Measurements from ENCODE around the gene PLCD4.

PLCD4 gene

GRCh38 chr2:218662827-218663226, 55.1 kb downstream of the PLCD4 start:
- Histone ChIP-seq H3K9ac (ENCODE audit: insufficient read length) (no peak overlapping the region), H3K36me3 (ENCODE audit: insufficient read depth, low read length) (peaks cover 58% of the 10 kb centered on the region), H3K27ac (no peak overlapping the region), H3K9me3 (ENCODE audit: low read depth, low read length) (no peaks in the 10 kb centered on the region), H3K4me3 (no peak overlapping the region)
- DNase-seq (ENCODE audit: low read depth, low spot score) = no peak
- TF ChIP-seq POLR2AphosphoS5 (IDR thresholded peaks at IDR 0.05; ENCODE audit: borderline replicate concordance, low read depth, low read length) = no peak
- no peak for TF ChIP-seq FOXP2 (optimal IDR thresholded peaks at IDR 0.05; ENCODE audit: control extremely low read depth, extremely low read length, insufficient read depth)
- no peak for TF ChIP-seq EZH2 (IDR thresholded peaks at IDR 0.05)

- TF ChIP-seq EZH2 (IDR thresholded peaks at IDR 0.05) (no peak), FOXP2 (optimal IDR thresholded peaks at IDR 0.05; ENCODE audit: control extremely low read depth, extremely low read length, insufficient read depth) (no peak), POLR2AphosphoS5 (IDR thresholded peaks at IDR 0.05; ENCODE audit: borderline replicate concordance, low read depth, low read length) (no peak)
- DNase-seq (ENCODE audit: low read depth, low spot score) = no peak
- no peaks in the 10 kb centered on the region for H3K9me3 ChIP-seq (ENCODE audit: low read depth, low read length)
- no peak overlapping the region for H3K9ac ChIP-seq (ENCODE audit: insufficient read length)
- H3K4me3 ChIP-seq = no peak overlapping the region
- no peak overlapping the region for H3K27ac ChIP-seq
- H3K36me3 ChIP-seq (ENCODE audit: insufficient read depth, low read length) = peaks cover 60% of the 10 kb centered on the region
Measured at GRCh38 chr2:218663901-218664300, 56.2 kb downstream of the PLCD4 start.

- Histone ChIP-seq H3K36me3 (ENCODE audit: insufficient read depth, low read length) (peaks cover 60% of the 10 kb centered on the region), H3K9me3 (ENCODE audit: low read depth, low read length) (no peaks in the 10 kb centered on the region), H3K4me3 (no peak overlapping the region), H3K27ac (no peak overlapping the region), H3K9ac (ENCODE audit: insufficient read length) (no peak overlapping the region)
- TF ChIP-seq EZH2 (IDR thresholded peaks at IDR 0.05) (no peak), FOXP2 (optimal IDR thresholded peaks at IDR 0.05; ENCODE audit: control extremely low read depth, extremely low read length, insufficient read depth) (no peak), POLR2AphosphoS5 (IDR thresholded peaks at IDR 0.05; ENCODE audit: borderline replicate concordance, low read depth, low read length) (no peak)
- no peak for DNase-seq (ENCODE audit: low read depth, low spot score)
Measured at GRCh38 chr2:218664653-218665052, 57.0 kb downstream of the PLCD4 start.

- Histone ChIP-seq H3K9me3 (ENCODE audit: low read depth, low read length) (no peaks in the 10 kb centered on the region), H3K9ac (ENCODE audit: insufficient read length) (peak overlapping the region; percentile 74), H3K36me3 (ENCODE audit: insufficient read depth, low read length) (peaks cover 14% of the 10 kb centered on the region), H3K4me3 (peak overlapping the region; percentile 95), H3K27ac (no peak overlapping the region)
- DNase-seq (ENCODE audit: low read depth, low spot score) = no peak
- TF ChIP-seq FOXP2 (optimal IDR thresholded peaks at IDR 0.05; ENCODE audit: control extremely low read depth, extremely low read length, insufficient read depth) = no peak
- TF ChIP-seq EZH2 (IDR thresholded peaks at IDR 0.05) = no peak
- TF ChIP-seq POLR2AphosphoS5 (IDR thresholded peaks at IDR 0.05; ENCODE audit: borderline replicate concordance, low read depth, low read length) = no peak
Measured at GRCh38 chr2:218671097-218671653, 63.5 kb downstream of the PLCD4 start.

DNA sequence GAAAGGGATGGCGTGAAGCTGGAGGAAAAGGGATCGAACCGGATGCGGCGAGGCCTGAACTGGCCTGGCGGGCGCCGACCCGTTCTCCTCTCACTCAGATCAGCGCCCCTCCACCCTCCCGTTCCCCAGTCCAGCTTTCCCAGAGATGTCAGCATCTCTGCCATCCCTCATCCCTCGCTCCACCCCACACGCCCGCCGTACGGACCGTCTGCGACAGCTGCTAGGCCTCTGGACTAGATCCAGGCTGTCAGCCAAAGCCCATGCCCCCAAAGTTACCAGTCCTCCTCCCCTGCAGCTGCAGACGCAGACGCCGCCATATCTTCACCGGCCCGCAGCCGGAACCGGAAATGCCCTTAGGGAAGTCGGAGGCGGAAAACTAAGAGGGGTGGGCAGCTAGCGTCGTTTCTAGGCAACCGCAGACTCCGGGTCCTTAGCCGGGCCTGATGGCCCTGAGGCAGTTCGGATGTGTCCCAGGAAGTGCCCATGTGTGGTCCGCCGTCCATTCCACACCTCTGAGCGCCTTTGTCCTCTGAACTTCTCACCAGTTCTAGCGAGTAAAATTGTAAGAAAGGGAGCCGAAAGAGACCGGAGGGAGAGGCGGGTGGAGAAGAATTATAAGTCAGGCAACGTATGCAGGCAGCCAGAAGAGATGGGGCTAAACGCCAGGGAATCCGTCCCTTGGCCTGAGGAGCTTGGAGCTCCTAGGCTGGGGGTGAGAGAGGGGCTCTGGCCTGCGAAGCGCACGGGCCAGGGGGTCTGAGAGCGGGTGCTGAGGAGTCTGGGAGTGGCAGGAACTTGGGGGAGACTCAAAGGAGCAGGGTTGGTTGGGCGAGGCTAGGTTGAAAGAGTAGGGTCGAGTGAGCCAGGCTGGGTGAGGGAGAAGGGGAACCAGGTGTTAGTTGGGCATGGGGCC, 64.2 kb downstream of the PLCD4 start, which contains the start of the genes RNF25 and STK36:
Gene RNF25 (minus strand): TSS at position 349 of the 913 bp plus-strand sequence. CDS start 32 bp downstream, at position 317.
Gene STK36 (plus strand): TSS at position 433 of the 913 bp plus-strand sequence. CDS start 744 bp downstream, outside the sequence.
- peaks cover 9% of the 10 kb centered on the region; the same call in 1 of the 2 replicates for H3K36me3 ChIP-seq (ENCODE audit: insufficient read depth, low read length)
- peak within 1 kb of the TSS; percentile 95 for H3K4me3 ChIP-seq
- H3K27ac ChIP-seq = peak within 1 kb of the TSS; percentile 44; the same call in 1 of the 2 replicates
- H3K9me3 ChIP-seq (ENCODE audit: low read depth, low read length) = no peaks in the 10 kb centered on the region
- no peak for TF ChIP-seq FOXP2 (optimal IDR thresholded peaks at IDR 0.05; ENCODE audit: control extremely low read depth, extremely low read length, insufficient read depth)
- peak; percentile 95 for TF ChIP-seq POLR2AphosphoS5 (IDR thresholded peaks at IDR 0.05; ENCODE audit: borderline replicate concordance, low read depth, low read length)
- DNase-seq (ENCODE audit: low read depth, low spot score) = peak; percentile 18
- H3K9ac ChIP-seq (ENCODE audit: insufficient read length) = peak within 1 kb of the TSS; percentile 74

DNA sequence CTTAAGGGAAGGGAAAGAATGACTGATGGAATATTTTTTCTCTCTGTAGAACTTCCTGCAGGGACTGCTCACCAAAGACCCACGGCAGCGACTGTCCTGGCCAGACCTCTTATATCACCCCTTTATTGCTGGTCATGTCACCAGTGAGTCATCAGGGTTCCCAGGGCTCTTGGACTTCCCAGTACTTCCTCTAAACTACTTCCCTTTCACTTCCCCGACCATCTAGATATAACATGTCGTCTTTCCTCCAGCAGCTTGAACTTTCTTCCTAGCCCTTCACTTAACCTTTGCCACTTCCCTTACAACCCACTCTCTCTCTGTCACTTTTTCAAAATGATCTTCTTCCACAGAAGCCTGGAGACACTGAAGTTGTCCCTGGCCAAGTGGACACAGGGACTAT, 71.4 kb downstream of the PLCD4 start:
- H3K4me3 ChIP-seq = no peak overlapping the region
- no peaks in the 10 kb centered on the region for H3K9me3 ChIP-seq (ENCODE audit: low read depth, low read length)
- TF ChIP-seq FOXP2 (optimal IDR thresholded peaks at IDR 0.05; ENCODE audit: control extremely low read depth, extremely low read length, insufficient read depth) (no peak), EZH2 (IDR thresholded peaks at IDR 0.05) (no peak), POLR2AphosphoS5 (IDR thresholded peaks at IDR 0.05; ENCODE audit: borderline replicate concordance, low read depth, low read length) (no peak)
- DNase-seq (ENCODE audit: low read depth, low spot score) = no peak
- no peak overlapping the region for H3K27ac ChIP-seq
- no peaks in the 10 kb centered on the region for H3K36me3 ChIP-seq (ENCODE audit: insufficient read depth, low read length)
- no peak overlapping the region for H3K9ac ChIP-seq (ENCODE audit: insufficient read length)

DNA sequence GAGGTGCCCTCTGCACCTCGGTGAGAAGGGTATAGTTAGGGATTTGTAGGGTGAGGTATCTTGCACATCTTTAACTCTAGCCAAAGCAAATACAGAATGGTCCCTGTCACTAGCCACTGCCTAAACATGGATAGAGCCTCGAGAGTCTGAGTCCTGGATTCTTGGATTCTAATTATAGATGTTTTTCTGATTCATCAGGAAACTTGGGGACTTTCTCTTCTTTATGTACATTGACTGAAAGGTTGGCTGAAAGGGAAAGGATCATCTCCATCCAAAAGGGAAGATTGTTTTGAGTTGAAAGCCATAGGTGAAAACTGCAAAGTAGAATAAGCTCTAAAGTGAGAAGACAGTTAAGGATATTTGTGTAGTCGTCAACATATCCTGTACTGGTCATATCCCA, 72.4 kb downstream of the PLCD4 start:
- Histone ChIP-seq H3K9me3 (ENCODE audit: low read depth, low read length) (no peaks in the 10 kb centered on the region), H3K9ac (ENCODE audit: insufficient read length) (no peak overlapping the region), H3K27ac (no peak overlapping the region), H3K4me3 (no peak overlapping the region), H3K36me3 (ENCODE audit: insufficient read depth, low read length) (no peaks in the 10 kb centered on the region)
- no peak for TF ChIP-seq POLR2AphosphoS5 (IDR thresholded peaks at IDR 0.05; ENCODE audit: borderline replicate concordance, low read depth, low read length)
- no peak for TF ChIP-seq EZH2 (IDR thresholded peaks at IDR 0.05)
- TF ChIP-seq FOXP2 (optimal IDR thresholded peaks at IDR 0.05; ENCODE audit: control extremely low read depth, extremely low read length, insufficient read depth) = no peak
- DNase-seq (ENCODE audit: low read depth, low spot score) = no peak

Measured in SK-N-MC (cell line).